GM19452 (cell line): ENCODE data around the gene KAT8.
"Not testable (repeated sequence)": the region's sequence is repeated elsewhere in the genome, so short reads cannot be mapped to it uniquely, and the experiment has no call there.

Experiments used
- ATAC-seq: cut with Tn5 transposase; IDR thresholded peaks from one replicate; pipeline ENCODE4 v1.9.1; 2021; ENCODE audit not compliant: unreplicated experiment

KAT8 gene

GRCh38 chr16:31083556-31083955 lies 33.9 kb upstream of the KAT8 start:
- no peak for ATAC-seq

GRCh38 chr16:31083981-31084380 lies 33.5 kb upstream of the KAT8 start:
- no peak for ATAC-seq

GRCh38 chr16:31084584-31085302 lies 32.7 kb upstream of the KAT8 start:
- ATAC-seq, result no peak

GRCh38 chr16:31085411-31085810 lies 32.1 kb upstream of the KAT8 start:
- no peak for ATAC-seq

GRCh38 chr16:31085873-31086628 lies 31.4 kb upstream of the KAT8 start:
- ATAC-seq, result no peak

- no peak for ATAC-seq
Measured at GRCh38 chr16:31086629-31086906, 30.9 kb upstream of the KAT8 start.

GRCh38 chr16:31087481-31087880 lies 30.0 kb upstream of the KAT8 start:
- ATAC-seq, result no peak

GRCh38 chr16:31087971-31088370 lies 29.5 kb upstream of the KAT8 start:
- no peak for ATAC-seq

GRCh38 chr16:31088459-31089183 lies 28.8 kb upstream of the KAT8 start, which contains the start of gene PRSS53:
Gene PRSS53, minus strand, starts transcription at chr16:31088943. Its CDS starts 134 bp downstream, at chr16:31088809.
- no peak for ATAC-seq

- ATAC-seq, result no peak
Measured at GRCh38 chr16:31089199-31089598, 28.3 kb upstream of the KAT8 start.

GRCh38 chr16:31090540-31090939 lies 26.9 kb upstream of the KAT8 start:
- no peak for ATAC-seq

- no peak for ATAC-seq
Measured at GRCh38 chr16:31092330-31092729, 25.1 kb upstream of the KAT8 start.

- ATAC-seq, result no peak
Measured at GRCh38 chr16:31093132-31093703, 24.2 kb upstream of the KAT8 start.

GRCh38 chr16:31094088-31094423 lies 23.4 kb upstream of the KAT8 start:
- ATAC-seq, result no peak

GRCh38 chr16:31094424-31095120 lies 22.9 kb upstream of the KAT8 start, which contains the start of gene VKORC1:
Gene VKORC1, minus strand, starts transcription at chr16:31094797. Its CDS starts 68 bp downstream, at chr16:31094729.
- peak; percentile 83 for ATAC-seq

- ATAC-seq, result no peak
Measured at GRCh38 chr16:31099860-31100638, 17.4 kb upstream of the KAT8 start.

- not testable (repeated sequence) for ATAC-seq
Measured at GRCh38 chr16:31100876-31101641, 16.4 kb upstream of the KAT8 start.

GRCh38 chr16:31105677-31106213 lies 11.7 kb upstream of the KAT8 start:
- no peak for ATAC-seq
